ENCODE results near the gene SLC12A7. TPM values are rescaled to one million over a fixed set of nuclear protein-coding genes. Genes with fewer than 3 reads are reported as not detected.

Gene SLC12A7
- total RNA-seq, 2 donors from 2014 or later, result 18.4 to 34.6 TPM

- TF ChIP-seq, protein P1, sequence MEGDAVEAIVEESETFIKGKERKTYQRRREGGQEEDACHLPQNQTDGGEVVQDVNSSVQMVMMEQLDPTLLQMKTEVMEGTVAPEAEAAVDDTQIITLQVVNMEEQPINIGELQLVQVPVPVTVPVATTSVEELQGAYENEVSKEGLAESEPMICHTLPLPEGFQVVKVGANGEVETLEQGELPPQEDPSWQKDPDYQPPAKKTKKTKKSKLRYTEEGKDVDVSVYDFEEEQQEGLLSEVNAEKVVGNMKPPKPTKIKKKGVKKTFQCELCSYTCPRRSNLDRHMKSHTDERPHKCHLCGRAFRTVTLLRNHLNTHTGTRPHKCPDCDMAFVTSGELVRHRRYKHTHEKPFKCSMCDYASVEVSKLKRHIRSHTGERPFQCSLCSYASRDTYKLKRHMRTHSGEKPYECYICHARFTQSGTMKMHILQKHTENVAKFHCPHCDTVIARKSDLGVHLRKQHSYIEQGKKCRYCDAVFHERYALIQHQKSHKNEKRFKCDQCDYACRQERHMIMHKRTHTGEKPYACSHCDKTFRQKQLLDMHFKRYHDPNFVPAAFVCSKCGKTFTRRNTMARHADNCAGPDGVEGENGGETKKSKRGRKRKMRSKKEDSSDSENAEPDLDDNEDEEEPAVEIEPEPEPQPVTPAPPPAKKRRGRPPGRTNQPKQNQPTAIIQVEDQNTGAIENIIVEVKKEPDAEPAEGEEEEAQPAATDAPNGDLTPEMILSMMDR (IDR thresholded peaks at IDR 0.05), result no peak
Observed at GRCh38 chr5:1115123-1115815, 3.4 kb upstream of the SLC12A7 start.

GRCh38 chr5:1113805-1114586, 2.1 kb upstream of the SLC12A7 start:
- TF ChIP-seq, protein P1 (IDR thresholded peaks at IDR 0.05), result no peak
- H3K4me1 ChIP-seq (ENCODE audit: control insufficient read depth in 1 of 2, low read depth in 2 of 2), result peaks cover 0 to 7% of the 10 kb centered on the region in 2 donors
- no peaks in the 10 kb centered on the region for H3K9me3 ChIP-seq
- H3K27ac ChIP-seq, result no peak overlapping the region
- DNase-seq (ENCODE audit: low spot score) (no peak), ATAC-seq (ENCODE audit: insufficient number of reproducible peaks, low FRiP score, low read depth) (no peak)
- no peaks in the 10 kb centered on the region for H3K36me3 ChIP-seq
- no peaks in the 10 kb centered on the region for H3K27me3 ChIP-seq (replicated peaks; ENCODE audit: insufficient read depth)
- no peak overlapping the region for H3K4me3 ChIP-seq

More at GRCh38 chr5:1115123-1115815, 3.4 kb upstream of the SLC12A7 start:
- no peaks in the 10 kb centered on the region for H3K9me3 ChIP-seq
- DNase-seq (ENCODE audit: low spot score) (no peak), ATAC-seq (ENCODE audit: insufficient number of reproducible peaks, low FRiP score, low read depth) (no peak)
- no peaks in the 10 kb centered on the region for H3K27me3 ChIP-seq (replicated peaks; ENCODE audit: insufficient read depth)
- H3K4me1 ChIP-seq (ENCODE audit: control insufficient read depth in 1 of 2, low read depth in 2 of 2), result peaks cover 0 to 6% of the 10 kb centered on the region in 2 donors
- no peaks in the 10 kb centered on the region for H3K36me3 ChIP-seq
- H3K4me3 ChIP-seq, result no peak overlapping the region
- H3K27ac ChIP-seq, result no peak overlapping the region

DNA sequence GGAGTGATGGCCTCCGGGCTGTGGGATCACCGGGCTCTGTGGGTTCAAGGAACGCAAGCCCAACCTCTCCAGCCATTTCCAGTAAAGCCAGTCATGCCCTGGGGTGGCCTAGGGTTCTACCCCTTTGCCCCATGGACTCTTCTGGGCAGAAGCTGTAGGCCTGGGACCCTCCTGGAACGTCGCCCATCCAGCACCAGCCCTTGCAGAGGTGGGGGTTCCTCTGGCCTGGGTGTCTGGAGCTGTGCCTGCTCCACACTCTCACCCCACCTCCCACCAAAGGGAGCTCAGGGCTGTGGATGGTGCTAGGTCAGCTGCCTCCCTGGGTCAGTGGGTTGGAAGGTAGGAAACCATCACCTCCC, 1.4 kb upstream of the SLC12A7 start:
- TF ChIP-seq, protein P1 (IDR thresholded peaks at IDR 0.05), result no peak
- H3K27ac ChIP-seq, result no peak overlapping the region
- ATAC-seq (ENCODE audit: insufficient number of reproducible peaks, low FRiP score, low read depth) (no peak), DNase-seq (ENCODE audit: low spot score) (no peak)
- H3K27me3 ChIP-seq (replicated peaks; ENCODE audit: insufficient read depth), result no peaks in the 10 kb centered on the region
- no peaks in the 10 kb centered on the region for H3K36me3 ChIP-seq
- no peak overlapping the region for H3K4me3 ChIP-seq
- peaks cover 0 to 7% of the 10 kb centered on the region in 2 donors for H3K4me1 ChIP-seq (ENCODE audit: control insufficient read depth in 1 of 2, low read depth in 2 of 2)
- no peaks in the 10 kb centered on the region for H3K9me3 ChIP-seq

DNA sequence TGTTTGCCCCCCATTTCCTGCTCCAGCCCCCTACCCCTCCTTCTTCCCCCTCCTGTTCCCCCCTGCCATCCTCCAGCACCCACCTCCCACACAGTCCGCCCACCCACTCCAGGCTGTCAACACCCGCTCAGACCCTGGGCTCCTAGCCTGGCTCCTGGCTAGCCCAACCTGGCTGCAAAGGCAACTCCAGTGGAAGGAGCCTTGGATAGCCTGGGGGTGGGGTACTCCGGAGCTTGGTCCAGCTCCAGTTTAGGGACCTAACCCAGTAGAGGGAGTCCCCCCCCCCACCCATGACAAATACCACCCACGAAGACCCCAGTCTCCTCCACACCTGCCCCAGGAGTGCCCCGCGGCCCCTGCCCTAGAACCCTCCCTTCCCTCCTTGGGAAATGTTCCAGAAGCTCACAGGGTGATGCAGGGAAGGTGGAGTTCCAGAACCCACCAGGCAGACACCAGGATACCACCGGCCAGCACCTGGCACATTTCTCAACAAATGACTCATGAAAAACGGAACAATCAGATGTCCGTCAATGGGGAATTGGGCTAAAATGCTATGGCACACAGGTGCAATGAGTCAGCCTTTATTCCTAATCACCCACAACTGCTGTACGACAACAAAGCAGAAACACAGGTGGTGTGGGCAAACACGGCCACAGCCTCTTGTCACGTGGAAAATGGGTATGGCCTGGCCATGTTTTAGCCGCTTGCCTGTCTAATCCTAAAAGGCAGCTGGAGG, 901 bp upstream of the SLC12A7 start:
- Histone ChIP-seq H3K36me3 (no peaks in the 10 kb centered on the region), H3K9me3 (no peaks in the 10 kb centered on the region), H3K4me3 (no peak overlapping the region), H3K4me1 (ENCODE audit: control insufficient read depth in 1 of 2, low read depth in 2 of 2) (peaks cover 0 to 7% of the 10 kb centered on the region in 2 donors), H3K27ac (no peak overlapping the region), H3K27me3 (replicated peaks; ENCODE audit: insufficient read depth) (no peaks in the 10 kb centered on the region)
- no peak for ATAC-seq (ENCODE audit: insufficient number of reproducible peaks, low FRiP score, low read depth)
- TF ChIP-seq, protein P1 (IDR thresholded peaks at IDR 0.05), result no peak
- DNase-seq (ENCODE audit: low spot score), result no peak

GRCh38 chr5:1111241-1111726, 579 bp downstream of the SLC12A7 start:
- no peaks in the 10 kb centered on the region for H3K27me3 ChIP-seq (replicated peaks; ENCODE audit: insufficient read depth)
- H3K4me3 ChIP-seq, result peak overlapping the region; percentile 94
- H3K9me3 ChIP-seq, result no peaks in the 10 kb centered on the region
- DNase-seq (ENCODE audit: low spot score), result no peak
- TF ChIP-seq, protein P1 (IDR thresholded peaks at IDR 0.05), result no peak
- peaks cover 0 to 7% of the 10 kb centered on the region in 2 donors for H3K4me1 ChIP-seq (ENCODE audit: control insufficient read depth in 1 of 2, low read depth in 2 of 2)
- no peak for ATAC-seq (ENCODE audit: insufficient number of reproducible peaks, low FRiP score, low read depth)
- H3K27ac ChIP-seq, result peak overlapping the region in 1 of 2 donors; percentile 44
- H3K36me3 ChIP-seq, result no peaks in the 10 kb centered on the region
